DND-41 (cell line): ENCODE data around the gene TRAF3IP1.

Source experiments
- ATAC-seq: fragments of 200-7000 bp; cut with Tn5 transposase; 3 replicates; pipeline ENCODE4 v1.9.1; 2021; ENCODE audit warnings: low read depth; ENCODE audit not compliant: insufficient read depth
- DNase-seq: peaks from one replicate; pipeline ENCODE4 v3.0.0-alpha.2; 2020
- H2AFZ ChIP-seq: 2 replicates; pipeline ENCODE4 v1.6.0; 2012; ENCODE audit warnings: low read depth, low read length
- H3K27ac ChIP-seq: 2 replicates; pipeline ENCODE4 v1.5.1; 2012; ENCODE audit warnings: low read length, inconsistent platforms
- H3K27me3 ChIP-seq: fragments of 200-600 bp; sonication (generic); 2 replicates; pipeline ENCODE4 v1.6.0; 2012; ENCODE audit warnings: low read length, mild to moderate bottlenecking, inconsistent platforms; ENCODE audit not compliant: insufficient read depth, poor library complexity
- H3K36me3 ChIP-seq: 2 replicates; pipeline ENCODE4 v1.5.1; 2012; ENCODE audit warnings: low read length, inconsistent platforms; ENCODE audit not compliant: insufficient read depth
- H3K4me1 ChIP-seq: 2 replicates; pipeline ENCODE4 v1.5.1; 2012; ENCODE audit warnings: mild to moderate bottlenecking, low read length; ENCODE audit not compliant: insufficient read depth
- H3K4me2 ChIP-seq: 2 replicates; pipeline ENCODE4 v1.6.0; 2012; ENCODE audit warnings: mild to moderate bottlenecking, moderate library complexity, low read length, inconsistent platforms; ENCODE audit not compliant: insufficient read depth
- H3K4me3 ChIP-seq, 2 experiments: fragments of 200-600 bp in 1 of 2; shearing (Covaris generic) in 1 of 2; 2 replicates each; pipeline ENCODE4 v1.5.1; 2012 to 2016; ENCODE audit warnings: inconsistent platforms in 2 of 2, low read length in 2 of 2, mild to moderate bottlenecking in 2 of 2, low read depth in 1 of 2, moderate library complexity in 1 of 2
- H3K79me2 ChIP-seq: 2 replicates; pipeline ENCODE4 v1.6.0; 2012; ENCODE audit warnings: low read length, inconsistent platforms; ENCODE audit not compliant: insufficient read depth
- H3K9ac ChIP-seq: 2 replicates; pipeline ENCODE4 v1.6.0; 2012; ENCODE audit warnings: low read depth, mild to moderate bottlenecking, inconsistent platforms, low read length, moderate library complexity
- H3K9me3 ChIP-seq: 2 replicates; pipeline ENCODE4 v1.5.1; 2012; ENCODE audit warnings: low read length, moderate library complexity, mild to moderate bottlenecking, inconsistent platforms; ENCODE audit not compliant: insufficient read depth, severe bottlenecking
- H4K20me1 ChIP-seq: 2 replicates; pipeline ENCODE4 v1.6.0; 2012; ENCODE audit warnings: low read length; ENCODE audit not compliant: insufficient read depth
- EZH2 ChIP-seq: IDR thresholded peaks from 3 replicates; pipeline ENCODE4 v1.6.1; 2012; ENCODE audit warnings: borderline replicate concordance, low read depth, mild to moderate bottlenecking, moderate library complexity, low read length, inconsistent platforms; ENCODE audit not compliant: severe bottlenecking
- TF ChIP-seq, protein P1 (sequence below): IDR thresholded peaks from 2 replicates; pipeline ENCODE4 v1.5.1; 2012; ENCODE audit warnings: borderline replicate concordance, low read length, moderate library complexity, mild to moderate bottlenecking; ENCODE audit not compliant: poor library complexity, severe bottlenecking; ENCODE audit errors: extremely low read depth

Gene TRAF3IP1

DNA sequence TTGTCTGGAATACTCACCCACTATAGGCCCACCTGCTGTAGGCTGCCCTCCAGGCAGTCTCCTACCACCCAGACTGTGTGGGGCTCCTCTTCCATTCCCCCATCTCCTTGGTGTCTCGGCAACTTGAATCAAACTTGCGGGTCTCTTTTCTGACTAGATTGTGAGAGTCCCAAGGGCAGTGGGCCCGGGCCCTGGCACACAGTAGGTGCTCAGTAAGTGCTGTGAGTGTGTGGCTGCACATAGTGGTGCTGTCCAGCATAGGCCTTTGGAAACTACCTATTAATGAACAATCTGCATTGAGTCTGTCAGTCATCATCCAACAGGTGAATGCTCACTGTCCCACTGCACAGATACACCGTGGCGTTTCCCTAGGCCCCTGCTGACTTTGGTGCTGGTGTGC is 62.8 kb downstream of the TRAF3IP1 start:
- ATAC-seq (no peak), DNase-seq (no peak)
- Histone ChIP-seq H3K4me1 (peaks cover 17% of the 10 kb centered on the region), H3K9ac (no peak overlapping the region), H4K20me1 (no peaks in the 10 kb centered on the region), H3K4me2 (no peak overlapping the region), H3K36me3 (no peaks in the 10 kb centered on the region; the same call in 1 of the 2 replicates), H3K79me2 (no peaks in the 10 kb centered on the region), H3K9me3 (no peaks in the 10 kb centered on the region), H3K27ac (no peak overlapping the region), H3K27me3 (no peaks in the 10 kb centered on the region), H3K4me3 (no peak overlapping the region), H2AFZ (no peak overlapping the region)
- TF ChIP-seq EZH2: no peak
- TF ChIP-seq, protein P1, sequence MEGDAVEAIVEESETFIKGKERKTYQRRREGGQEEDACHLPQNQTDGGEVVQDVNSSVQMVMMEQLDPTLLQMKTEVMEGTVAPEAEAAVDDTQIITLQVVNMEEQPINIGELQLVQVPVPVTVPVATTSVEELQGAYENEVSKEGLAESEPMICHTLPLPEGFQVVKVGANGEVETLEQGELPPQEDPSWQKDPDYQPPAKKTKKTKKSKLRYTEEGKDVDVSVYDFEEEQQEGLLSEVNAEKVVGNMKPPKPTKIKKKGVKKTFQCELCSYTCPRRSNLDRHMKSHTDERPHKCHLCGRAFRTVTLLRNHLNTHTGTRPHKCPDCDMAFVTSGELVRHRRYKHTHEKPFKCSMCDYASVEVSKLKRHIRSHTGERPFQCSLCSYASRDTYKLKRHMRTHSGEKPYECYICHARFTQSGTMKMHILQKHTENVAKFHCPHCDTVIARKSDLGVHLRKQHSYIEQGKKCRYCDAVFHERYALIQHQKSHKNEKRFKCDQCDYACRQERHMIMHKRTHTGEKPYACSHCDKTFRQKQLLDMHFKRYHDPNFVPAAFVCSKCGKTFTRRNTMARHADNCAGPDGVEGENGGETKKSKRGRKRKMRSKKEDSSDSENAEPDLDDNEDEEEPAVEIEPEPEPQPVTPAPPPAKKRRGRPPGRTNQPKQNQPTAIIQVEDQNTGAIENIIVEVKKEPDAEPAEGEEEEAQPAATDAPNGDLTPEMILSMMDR: no peak

DNA sequence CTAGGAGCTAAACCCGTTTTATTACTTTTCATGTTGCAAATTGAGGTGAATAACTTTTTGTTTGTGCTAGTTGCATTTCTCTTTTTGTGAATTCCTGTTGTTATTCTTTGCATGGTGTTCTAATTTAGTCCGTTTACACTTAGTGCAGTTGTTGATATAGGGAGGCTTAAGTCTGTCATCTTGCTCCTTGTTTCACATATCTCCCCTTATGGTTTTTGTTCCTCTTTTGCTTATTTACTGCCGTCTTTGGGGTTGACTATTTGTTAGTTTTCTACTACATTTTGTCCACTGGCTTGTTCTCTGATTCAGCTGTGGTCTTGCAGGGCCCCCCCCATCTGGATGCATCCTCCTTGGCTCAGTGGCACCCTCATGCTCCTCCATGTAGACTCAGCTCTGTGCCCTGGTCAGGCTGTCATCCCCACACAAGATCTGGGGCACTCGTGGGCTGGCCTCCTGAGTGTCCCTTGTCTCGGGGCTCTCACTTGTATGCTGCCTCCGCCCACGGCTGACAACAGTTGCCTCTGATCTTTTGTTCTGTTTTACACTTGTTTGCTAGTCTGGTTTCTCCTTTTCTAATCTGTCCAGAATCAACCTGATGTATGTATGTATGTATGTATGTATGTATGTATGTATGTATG is 63.5 kb downstream of the TRAF3IP1 start:
- Histone ChIP-seq H3K36me3 (no peaks in the 10 kb centered on the region; the same call in 1 of the 2 replicates), H2AFZ (no peak overlapping the region), H4K20me1 (no peaks in the 10 kb centered on the region), H3K27ac (no peak overlapping the region), H3K4me1 (peaks cover 14% of the 10 kb centered on the region), H3K9me3 (no peaks in the 10 kb centered on the region), H3K4me3 (no peak overlapping the region), H3K9ac (no peak overlapping the region), H3K27me3 (no peaks in the 10 kb centered on the region), H3K4me2 (no peak overlapping the region), H3K79me2 (no peaks in the 10 kb centered on the region)
- ATAC-seq (no peak), DNase-seq (no peak)
- TF ChIP-seq, protein P1: no peak
- TF ChIP-seq EZH2: no peak

DNA sequence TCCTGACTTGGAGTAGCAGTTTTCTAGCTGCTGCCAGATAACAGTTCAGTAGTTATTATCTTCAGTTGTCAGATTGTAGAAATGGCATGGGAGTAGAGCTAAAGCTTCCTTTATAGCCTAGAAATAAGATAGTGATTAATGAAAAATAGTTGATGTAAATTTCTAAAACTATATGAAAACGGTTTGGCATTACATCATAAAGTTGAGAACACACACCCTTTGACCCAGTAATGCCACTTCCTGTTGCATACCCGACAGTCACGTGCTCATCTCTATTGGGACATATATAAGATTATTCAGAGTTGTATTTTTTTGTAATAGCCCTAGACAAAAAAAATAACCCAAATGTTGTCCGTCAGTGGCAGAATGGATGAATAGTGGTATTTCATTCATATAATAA is 67.0 kb downstream of the TRAF3IP1 start:
- Histone ChIP-seq H3K4me1 (no peaks in the 10 kb centered on the region), H3K79me2 (no peaks in the 10 kb centered on the region), H3K4me2 (no peak overlapping the region), H3K9ac (no peak overlapping the region), H3K4me3 (no peak overlapping the region), H3K27ac (no peak overlapping the region), H4K20me1 (no peaks in the 10 kb centered on the region), H3K9me3 (no peaks in the 10 kb centered on the region), H2AFZ (no peak overlapping the region), H3K27me3 (no peaks in the 10 kb centered on the region), H3K36me3 (no peaks in the 10 kb centered on the region)
- ATAC-seq (no peak), DNase-seq (no peak)
- TF ChIP-seq, protein P1: no peak
- no peak for TF ChIP-seq EZH2

DNA sequence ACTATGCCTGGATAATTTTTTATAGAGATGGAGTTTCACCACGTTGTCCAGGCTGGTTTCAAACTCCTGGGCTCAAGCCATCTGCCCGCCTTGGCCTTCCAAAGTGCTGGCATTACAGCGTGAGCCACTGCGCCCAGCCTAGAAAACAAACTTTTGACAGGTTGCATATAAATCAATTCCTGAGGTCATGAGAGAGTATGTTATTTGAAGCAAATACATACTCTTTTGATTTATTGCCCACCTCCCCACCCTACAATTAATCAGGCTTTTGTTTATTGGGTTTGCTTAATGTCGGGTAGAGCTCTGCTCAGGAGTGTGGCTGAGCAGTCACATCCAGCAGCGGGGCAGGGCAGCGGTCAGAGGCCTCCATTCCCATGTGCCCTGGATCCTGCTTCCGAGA is 68.5 kb downstream of the TRAF3IP1 start:
- no peak overlapping the region for H3K27ac ChIP-seq
- no peaks in the 10 kb centered on the region for H4K20me1 ChIP-seq
- no peak overlapping the region for H3K4me3 ChIP-seq
- no peaks in the 10 kb centered on the region for H3K9me3 ChIP-seq
- no peaks in the 10 kb centered on the region for H3K36me3 ChIP-seq
- H3K4me1 ChIP-seq: no peaks in the 10 kb centered on the region
- no peak overlapping the region for H3K4me2 ChIP-seq
- no peak for ATAC-seq
- no peaks in the 10 kb centered on the region for H3K27me3 ChIP-seq
- no peak overlapping the region for H2AFZ ChIP-seq
- H3K79me2 ChIP-seq: no peaks in the 10 kb centered on the region
- DNase-seq: no peak
- H3K9ac ChIP-seq: no peak overlapping the region
- no peak for TF ChIP-seq EZH2
- TF ChIP-seq, protein P1: no peak
